Astrocyte of the cerebellum (primary cell): ENCODE measurements around the gene TROAP.

Experiments
- DNase-seq: peaks from one replicate; pipeline ENCODE4 v3.0.0-alpha.2; 2011; ENCODE audit warnings: low read depth
- H3K4me3 ChIP-seq: 2 replicates; pipeline ENCODE4 v1.5.1; 2011; ENCODE audit warnings: mild to moderate bottlenecking, low read depth, low read length, moderate library complexity
- CTCF ChIP-seq: IDR thresholded peaks from 2 replicates; pipeline ENCODE4 v1.5.1; 2012; ENCODE audit warnings: low read length, low read depth, moderate library complexity, mild to moderate bottlenecking; ENCODE audit errors: missing control alignments
- in situ Hi-C: cut with HindIII; loops from 2 replicates; pipeline ENCODE4 v1.10.0; 2017; ENCODE audit warnings: low sequenced_read_pairs

TROAP gene

GRCh38 chr12:49322708-49323523, at the start of gene TROAP:
TSS of gene TROAP (plus strand) at chr12:49323255. CDS start at chr12:49323609, 354 bp downstream.
- in situ Hi-C loops, result no loop called here
- peak; percentile 97 for DNase-seq
- peak within 1 kb of the TSS; percentile 71 for H3K4me3 ChIP-seq
- no peak for TF ChIP-seq CTCF

GRCh38 chr12:49273726-49274395, 49.2 kb upstream of the TROAP start:
- no peak for DNase-seq
- H3K4me3 ChIP-seq, result no peak overlapping the region
- in situ Hi-C loops, result no loop called here
- TF ChIP-seq CTCF, result no peak

- no peak overlapping the region for H3K4me3 ChIP-seq
- DNase-seq, result no peak
- no peak for TF ChIP-seq CTCF
- in situ Hi-C loops, result no loop called here
Observed at GRCh38 chr12:49274396-49275069, 48.5 kb upstream of the TROAP start.

GRCh38 chr12:49276304-49277290, 46.5 kb upstream of the TROAP start:
- H3K4me3 ChIP-seq, result no peak overlapping the region
- in situ Hi-C loops, result no loop called here
- TF ChIP-seq CTCF, result no peak
- no peak for DNase-seq

GRCh38 chr12:49277466-49277865, 45.6 kb upstream of the TROAP start:
- in situ Hi-C loops, result no loop called here
- no peak for DNase-seq
- H3K4me3 ChIP-seq, result no peak overlapping the region
- TF ChIP-seq CTCF, result no peak
